Caco-2 (cell line): ENCODE results near the gene TMPRSS5. TPM values are rescaled to one million over a fixed set of nuclear protein-coding genes. Genes with fewer than 3 reads are reported as not detected.
A peak's percentile ranks its signal among the peaks of the same experiment; 100 is the strongest.

Source experiments
- BruUV-seq: library from RNA; stranded (reverse); fragments of 400-500 nt; replicated peaks from 2 replicates; lab custom pipeline; 2021; lab: Mats Ljungman, UMichigan
- CTCF ChIA-PET: fragments of 300-600 bp; sonication (Branson Sonifier 250); formaldehyde crosslinking; loops from one replicate; lab custom pipeline; 2022; ENCODE audit warnings: antibody characterized with exemption; lab: Charles Lee
- POLR2A ChIA-PET: fragments of 300-600 bp; sonication (Branson Sonifier 250); formaldehyde crosslinking; loops from one replicate; lab custom pipeline; 2022; ENCODE audit warnings: antibody characterized with exemption; lab: Charles Lee
- DNase-seq, 2 experiments: peaks; one replicate each; pipeline versions ENCODE4 v3.0.0 to v3.0.0-alpha.2; 2020 to 2022
- H3K27me3 ChIP-seq: replicated peaks from 2 replicates; pipeline ENCODE4 v1.6.0; 2011; ENCODE audit warnings: low read length; ENCODE audit not compliant: control insufficient read depth, insufficient read depth
- H3K36me3 ChIP-seq: 2 replicates; pipeline ENCODE4 v1.5.1; 2011; ENCODE audit warnings: low read length; ENCODE audit not compliant: control insufficient read depth, insufficient read depth
- H3K4me1 ChIP-seq: fragments of 250-450 bp; sonication (Bioruptor Pico); 2 replicates; pipeline ENCODE4 v1.5.1; 2020; ENCODE audit warnings: mild to moderate bottlenecking
- H3K4me3 ChIP-seq: 2 replicates; pipeline ENCODE4 v1.5.1; 2011; ENCODE audit warnings: low read depth, mild to moderate bottlenecking, control low read depth, low read length
- H3K9me3 ChIP-seq: fragments of 250-450 bp; sonication (Bioruptor Pico); 2 replicates; pipeline ENCODE4 v1.5.1; 2020; ENCODE audit warnings: mild to moderate bottlenecking, moderate library complexity
- H3K27ac Mint-ChIP-seq: one replicate; pipeline ENCODE4 v1.8.0; 2022; ENCODE audit warnings: mixed read lengths; ENCODE audit not compliant: unreplicated experiment
- H3K27me3 Mint-ChIP-seq: one replicate; pipeline ENCODE4 v1.8.0; 2022; ENCODE audit warnings: mixed read lengths; ENCODE audit not compliant: insufficient read depth, unreplicated experiment
- H3K36me3 Mint-ChIP-seq: one replicate; pipeline ENCODE4 v1.8.0; 2022; ENCODE audit warnings: mild to moderate bottlenecking, mixed read lengths; ENCODE audit not compliant: insufficient read depth, unreplicated experiment
- H3K4me1 Mint-ChIP-seq: one replicate; pipeline ENCODE4 v1.8.0; 2022; ENCODE audit warnings: low read depth, mixed read lengths; ENCODE audit not compliant: unreplicated experiment
- H3K4me3 Mint-ChIP-seq: one replicate; pipeline ENCODE4 v1.8.0; 2022; ENCODE audit warnings: mild to moderate bottlenecking, moderate library complexity, mixed read lengths; ENCODE audit not compliant: unreplicated experiment
- H3K9me3 Mint-ChIP-seq: one replicate; pipeline ENCODE4 v1.8.0; 2022; ENCODE audit warnings: mixed read lengths; ENCODE audit not compliant: unreplicated experiment
- CTCF ChIP-seq, 2 experiments: fragments of 200-600 bp in 1 of 2; IDR thresholded peaks; 1 replicate in 1 of 2; 2 replicates in 1 of 2; pipeline versions ENCODE4 v1.5.1 to v1.8.0; 2011 to 2022; ENCODE audit warnings: antibody characterized with exemption in 1 of 2, control low read depth in 1 of 2, inconsistent platforms in 1 of 2, low read depth in 1 of 2, low read length in 1 of 2, mild to moderate bottlenecking in 1 of 2, moderate library complexity in 1 of 2; ENCODE audit not compliant: insufficient read depth in 1 of 2, severe bottlenecking in 1 of 2, unreplicated experiment in 1 of 2
- intact Hi-C: fragments of 100-400 bp; cut with micrococcal nuclease; formaldehyde crosslinking; loops from one replicate; pipeline ENCODE4 v1.10.0; 2022; ENCODE audit not compliant: unreplicated experiment
- total RNA-seq: library from RNA; stranded (reverse); gene quantifications from 2 replicates; pipeline ENCODE4 v1.2.3, GENCODE V29; 2022

TMPRSS5 gene
- total RNA-seq, 1 experiment from 2014 or later = 2.4 TPM

- Mint-ChIP-seq H3K27me3 (no peaks in the 10 kb centered on the region), H3K4me1 (peaks cover 18% of the 10 kb centered on the region), H3K36me3 (peaks cover 48% of the 10 kb centered on the region), H3K4me3 (no peak overlapping the region), H3K27ac (no peak overlapping the region), H3K9me3 (no peaks in the 10 kb centered on the region)
- Histone ChIP-seq H3K27me3 (no peaks in the 10 kb centered on the region), H3K4me3 (no peak overlapping the region), H3K9me3 (no peaks in the 10 kb centered on the region), H3K36me3 (peaks cover 7% of the 10 kb centered on the region), H3K4me1 (peaks cover 35% of the 10 kb centered on the region)
- POLR2A ChIA-PET = no interaction called here
- no peak for TF ChIP-seq CTCF (IDR thresholded peaks at IDR 0.05; ENCODE audit: insufficient read depth in 1 of 2, low read depth in 1 of 2, low read length in 1 of 2, severe bottlenecking in 1 of 2, unreplicated experiment in 1 of 2)
- BruUV-seq = no TSS peak
- no peak for DNase-seq
- intact Hi-C loops = loop anchor here (5.0 kb wide), 1 partner anchor 1145 kb away; no protein-coding TSS in a partner anchor
- CTCF ChIA-PET = interaction anchor here (2.4 to 2.5 kb wide), 2 partner anchors 64 to 418 kb away, joined by 12 to 14 read pairs; partner anchors contain the start of gene TTC12
Observed at GRCh38 chr11:113732092-113732491, 26.0 kb upstream of the TMPRSS5 start.

DNA sequence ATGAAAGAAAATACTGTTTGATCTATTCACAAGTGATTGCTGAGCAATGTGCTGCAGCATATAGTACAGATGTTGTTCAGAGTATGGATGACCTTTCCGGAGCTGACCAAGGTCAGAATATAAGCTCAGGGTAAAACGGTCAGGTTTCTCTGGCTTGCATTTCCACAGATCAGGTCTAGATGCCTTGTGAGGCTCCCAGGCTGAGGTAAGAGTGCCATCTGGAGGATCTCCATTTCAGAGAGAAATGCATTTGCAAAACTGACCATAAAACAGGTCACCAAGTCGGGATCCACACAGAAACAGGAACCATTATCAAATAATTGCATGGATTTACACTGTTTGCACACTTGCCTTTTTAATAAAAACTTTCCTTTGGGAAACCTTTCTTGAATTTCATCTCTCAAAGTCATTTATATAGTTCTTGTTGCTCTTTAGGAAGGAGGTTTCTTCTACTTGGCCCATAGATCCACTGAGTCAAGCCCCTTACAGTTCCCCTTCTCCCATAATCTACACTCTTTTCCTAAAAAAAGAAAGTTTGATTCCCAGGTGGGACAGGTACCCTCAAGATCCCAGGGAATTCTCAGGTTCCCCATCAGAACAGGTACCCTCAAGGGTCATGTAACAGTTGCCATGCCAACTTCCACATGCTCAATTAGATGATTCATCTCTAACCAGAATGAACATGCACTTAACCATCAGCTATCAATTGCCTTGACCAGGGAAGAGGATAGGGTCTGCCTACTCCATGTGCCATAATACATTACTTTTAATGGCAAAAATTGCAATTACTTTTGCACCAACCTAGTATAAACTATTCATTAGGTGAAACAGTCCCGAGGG is 25.0 kb upstream of the TMPRSS5 start:
- intact Hi-C loops = loop anchor here (1.0 to 5.0 kb wide), 8 partner anchors 144 to 1144 kb away; partner anchors contain the start of gene DRD2
- Mint-ChIP-seq H3K27ac (no peak overlapping the region), H3K4me3 (no peak overlapping the region), H3K36me3 (peaks cover 38% of the 10 kb centered on the region), H3K27me3 (no peaks in the 10 kb centered on the region), H3K4me1 (peaks cover 27% of the 10 kb centered on the region), H3K9me3 (no peaks in the 10 kb centered on the region)
- TF ChIP-seq CTCF (IDR thresholded peaks at IDR 0.05; ENCODE audit: insufficient read depth in 1 of 2, low read depth in 1 of 2, low read length in 1 of 2, severe bottlenecking in 1 of 2, unreplicated experiment in 1 of 2) = peak; percentile 89 to 92
- DNase-seq = peak; percentile 83 to 86
- BruUV-seq = no TSS peak
- H3K4me3 ChIP-seq = no peak overlapping the region
- peaks cover 45% of the 10 kb centered on the region for H3K4me1 ChIP-seq
- peaks cover 3% of the 10 kb centered on the region; the same call in 1 of the 2 replicates for H3K36me3 ChIP-seq
- ChIA-PET CTCF (interaction anchor here (0.5 to 2.5 kb wide), 31 partner anchors 10 to 547 kb away, joined by 3 to 14 read pairs (median 4); partner anchors contain the start of genes ANKK1, TTC12 and ZW10), POLR2A (interaction anchor here (0.5 kb wide), 2 partner anchors 160 to 408 kb away, joined by 4 to 7 read pairs; no protein-coding TSS in a partner anchor)
- H3K27me3 ChIP-seq = no peaks in the 10 kb centered on the region
- H3K9me3 ChIP-seq = no peaks in the 10 kb centered on the region

DNA sequence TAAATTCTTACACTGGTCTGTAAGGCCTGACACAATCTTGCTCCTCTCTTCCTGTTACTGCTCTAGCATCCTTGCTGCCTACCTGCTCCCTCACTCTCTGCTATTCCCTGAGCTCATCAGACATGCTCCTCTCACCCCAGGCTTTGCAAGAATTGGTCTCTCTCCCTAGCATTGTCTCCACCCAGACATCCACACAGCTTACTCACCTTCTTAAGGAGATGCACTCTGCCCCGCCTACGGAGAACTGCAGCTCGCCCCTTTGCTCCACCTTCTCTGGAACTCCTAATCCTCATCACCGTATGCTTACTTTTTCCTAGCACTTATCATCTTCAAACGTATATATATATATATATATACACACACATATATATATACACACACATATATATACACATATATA is 23.3 kb upstream of the TMPRSS5 start:
- BruUV-seq = no TSS peak
- Mint-ChIP-seq H3K4me1 (peaks cover 42% of the 10 kb centered on the region), H3K4me3 (no peak overlapping the region), H3K36me3 (peaks cover 25% of the 10 kb centered on the region), H3K27ac (peak overlapping the region; percentile 21), H3K27me3 (no peaks in the 10 kb centered on the region), H3K9me3 (no peaks in the 10 kb centered on the region)
- intact Hi-C loops = no loop called here
- H3K4me3 ChIP-seq = no peak overlapping the region
- TF ChIP-seq CTCF (IDR thresholded peaks at IDR 0.05; ENCODE audit: insufficient read depth in 1 of 2, low read depth in 1 of 2, low read length in 1 of 2, severe bottlenecking in 1 of 2, unreplicated experiment in 1 of 2) = no peak
- no peaks in the 10 kb centered on the region for H3K9me3 ChIP-seq
- peaks cover 60% of the 10 kb centered on the region for H3K4me1 ChIP-seq
- H3K27me3 ChIP-seq = no peaks in the 10 kb centered on the region
- CTCF ChIA-PET = interaction anchor here (0.9 to 2.5 kb wide), 8 partner anchors 43 to 415 kb away, joined by 3 to 14 read pairs (median 6); partner anchors contain the start of genes TTC12 and ZW10
- POLR2A ChIA-PET = no interaction called here
- DNase-seq = no peak
- no peaks in the 10 kb centered on the region for H3K36me3 ChIP-seq
